ENCODE measurements around the gene TBCD.

TBCD gene

GRCh38 chr17:82924214-82924613, 172.3 kb downstream of the TBCD start:
- no peaks in the 10 kb centered on the region for H3K36me3 ChIP-seq (replicated peaks; ENCODE audit: insufficient read depth, low read length)
- no peak overlapping the region for H2AFZ ChIP-seq (ENCODE audit: low read length)
- H3K4me1 ChIP-seq (ENCODE audit: low read length) = no peaks in the 10 kb centered on the region
- H3F3A ChIP-seq (ENCODE audit: insufficient read depth, low read length) = no peaks in the 10 kb centered on the region
- H4K20me1 ChIP-seq (ENCODE audit: insufficient read depth, low read length) = no peaks in the 10 kb centered on the region
- H3K9ac ChIP-seq (ENCODE audit: low read length) = no peak overlapping the region
- H3K4me3 ChIP-seq (ENCODE audit: low read length) = no peak overlapping the region
- H3K79me2 ChIP-seq (ENCODE audit: low read length) = no peaks in the 10 kb centered on the region
- no peaks in the 10 kb centered on the region for H3K27me3 ChIP-seq (replicated peaks; ENCODE audit: insufficient read depth, low read length)
- H3K4me2 ChIP-seq (ENCODE audit: low read depth, low read length) = no peak overlapping the region
- no peaks in the 10 kb centered on the region for H3K9me2 ChIP-seq (replicated peaks; ENCODE audit: insufficient read depth, low read length)
- H3K27ac ChIP-seq (ENCODE audit: low read length) = no peak overlapping the region
- DNase-seq = no peak
- TF ChIP-seq CTCF (IDR thresholded peaks at IDR 0.05; ENCODE audit: low read length) = no peak
- no peak for TF ChIP-seq EZH2 (optimal IDR thresholded peaks at IDR 0.05; ENCODE audit: low read depth, low read length)
- TF ChIP-seq EZH2phosphoT487 (IDR thresholded peaks at IDR 0.05; ENCODE audit: low read length) = no peak
- no peaks in the 10 kb centered on the region for H3K9me3 ChIP-seq (replicated peaks; ENCODE audit: insufficient read depth, low read length)

- H3K4me1 ChIP-seq (ENCODE audit: low read length) = no peaks in the 10 kb centered on the region
- no peaks in the 10 kb centered on the region for H3K79me2 ChIP-seq (ENCODE audit: low read length)
- no peaks in the 10 kb centered on the region for H3K27me3 ChIP-seq (replicated peaks; ENCODE audit: insufficient read depth, low read length)
- no peak overlapping the region for H3K9ac ChIP-seq (ENCODE audit: low read length)
- no peaks in the 10 kb centered on the region for H4K20me1 ChIP-seq (ENCODE audit: insufficient read depth, low read length)
- no peak for TF ChIP-seq EZH2 (optimal IDR thresholded peaks at IDR 0.05; ENCODE audit: low read depth, low read length)
- no peak overlapping the region for H3K27ac ChIP-seq (ENCODE audit: low read length)
- no peak overlapping the region for H3K4me3 ChIP-seq (ENCODE audit: low read length)
- no peaks in the 10 kb centered on the region for H3K36me3 ChIP-seq (replicated peaks; ENCODE audit: insufficient read depth, low read length)
- H3K9me3 ChIP-seq (replicated peaks; ENCODE audit: insufficient read depth, low read length) = no peaks in the 10 kb centered on the region
- no peaks in the 10 kb centered on the region for H3K9me2 ChIP-seq (replicated peaks; ENCODE audit: insufficient read depth, low read length)
- H3F3A ChIP-seq (ENCODE audit: insufficient read depth, low read length) = no peaks in the 10 kb centered on the region
- no peak overlapping the region for H3K4me2 ChIP-seq (ENCODE audit: low read depth, low read length)
- no peak overlapping the region for H2AFZ ChIP-seq (ENCODE audit: low read length)
- DNase-seq = no peak
These were observed 172.9 kb downstream of the TBCD start for GRCh38 chr17:82924812-82925211.

- Histone ChIP-seq H3F3A (ENCODE audit: insufficient read depth, low read length) (no peaks in the 10 kb centered on the region), H3K9me3 (replicated peaks; ENCODE audit: insufficient read depth, low read length) (no peaks in the 10 kb centered on the region), H4K20me1 (ENCODE audit: insufficient read depth, low read length) (no peaks in the 10 kb centered on the region), H3K9me2 (replicated peaks; ENCODE audit: insufficient read depth, low read length) (no peaks in the 10 kb centered on the region), H2AFZ (ENCODE audit: low read length) (no peak overlapping the region), H3K4me2 (ENCODE audit: low read depth, low read length) (no peak overlapping the region), H3K27me3 (replicated peaks; ENCODE audit: insufficient read depth, low read length) (no peaks in the 10 kb centered on the region), H3K4me1 (ENCODE audit: low read length) (no peaks in the 10 kb centered on the region), H3K27ac (ENCODE audit: low read length) (no peak overlapping the region), H3K9ac (ENCODE audit: low read length) (no peak overlapping the region), H3K4me3 (ENCODE audit: low read length) (no peak overlapping the region), H3K36me3 (replicated peaks; ENCODE audit: insufficient read depth, low read length) (no peaks in the 10 kb centered on the region), H3K79me2 (ENCODE audit: low read length) (no peaks in the 10 kb centered on the region)
- no peak for DNase-seq
- TF ChIP-seq EZH2phosphoT487 (IDR thresholded peaks at IDR 0.05; ENCODE audit: low read length) = no peak
- no peak for TF ChIP-seq CTCF (IDR thresholded peaks at IDR 0.05; ENCODE audit: low read length)
- TF ChIP-seq EZH2 (optimal IDR thresholded peaks at IDR 0.05; ENCODE audit: low read depth, low read length) = no peak
These were observed 173.5 kb downstream of the TBCD start for GRCh38 chr17:82925336-82925735.

- Histone ChIP-seq H2AFZ (ENCODE audit: low read length) (no peak overlapping the region), H3K27me3 (replicated peaks; ENCODE audit: insufficient read depth, low read length) (no peaks in the 10 kb centered on the region), H3K9ac (ENCODE audit: low read length) (no peak overlapping the region), H3K4me3 (ENCODE audit: low read length) (no peak overlapping the region), H3K79me2 (ENCODE audit: low read length) (no peaks in the 10 kb centered on the region), H3K27ac (ENCODE audit: low read length) (no peak overlapping the region), H4K20me1 (ENCODE audit: insufficient read depth, low read length) (no peaks in the 10 kb centered on the region), H3K9me2 (replicated peaks; ENCODE audit: insufficient read depth, low read length) (no peaks in the 10 kb centered on the region), H3K4me1 (ENCODE audit: low read length) (no peaks in the 10 kb centered on the region), H3K9me3 (replicated peaks; ENCODE audit: insufficient read depth, low read length) (no peaks in the 10 kb centered on the region), H3K36me3 (replicated peaks; ENCODE audit: insufficient read depth, low read length) (no peaks in the 10 kb centered on the region), H3F3A (ENCODE audit: insufficient read depth, low read length) (no peaks in the 10 kb centered on the region), H3K4me2 (ENCODE audit: low read depth, low read length) (no peak overlapping the region)
- DNase-seq = no peak
- TF ChIP-seq EZH2 (optimal IDR thresholded peaks at IDR 0.05; ENCODE audit: low read depth, low read length) (no peak), EZH2phosphoT487 (IDR thresholded peaks at IDR 0.05; ENCODE audit: low read length) (no peak), CTCF (IDR thresholded peaks at IDR 0.05; ENCODE audit: low read length) (no peak)
These were observed 174.2 kb downstream of the TBCD start for GRCh38 chr17:82926081-82926480.
